B cell (primary cell): ENCODE measurements around the gene AGT.

Experiments
- CTCF ChIP-seq: fragments of 200-600 bp; IDR thresholded peaks from one replicate; pipeline ENCODE4 v1.8.0; 2022; ENCODE audit warnings: antibody characterized with exemption, mild to moderate bottlenecking
- EZH2 ChIP-seq: IDR thresholded peaks from 2 replicates; pipeline ENCODE4 v1.6.1; 2012; ENCODE audit warnings: borderline replicate concordance, low read depth, mild to moderate bottlenecking, moderate library complexity, low read length; ENCODE audit not compliant: insufficient read depth, poor library complexity, severe bottlenecking

- TF ChIP-seq CTCF, result no peak
- no peak for TF ChIP-seq EZH2
These were observed 35.2 kb upstream of the AGT start for GRCh38 chr1:230749150-230749549.
